ENCODE measurements around the gene KLK3.

Gene KLK3

GRCh38 chr19:50843205-50843604, 11.5 kb upstream of the KLK3 start:
- TF ChIP-seq, protein P1, sequence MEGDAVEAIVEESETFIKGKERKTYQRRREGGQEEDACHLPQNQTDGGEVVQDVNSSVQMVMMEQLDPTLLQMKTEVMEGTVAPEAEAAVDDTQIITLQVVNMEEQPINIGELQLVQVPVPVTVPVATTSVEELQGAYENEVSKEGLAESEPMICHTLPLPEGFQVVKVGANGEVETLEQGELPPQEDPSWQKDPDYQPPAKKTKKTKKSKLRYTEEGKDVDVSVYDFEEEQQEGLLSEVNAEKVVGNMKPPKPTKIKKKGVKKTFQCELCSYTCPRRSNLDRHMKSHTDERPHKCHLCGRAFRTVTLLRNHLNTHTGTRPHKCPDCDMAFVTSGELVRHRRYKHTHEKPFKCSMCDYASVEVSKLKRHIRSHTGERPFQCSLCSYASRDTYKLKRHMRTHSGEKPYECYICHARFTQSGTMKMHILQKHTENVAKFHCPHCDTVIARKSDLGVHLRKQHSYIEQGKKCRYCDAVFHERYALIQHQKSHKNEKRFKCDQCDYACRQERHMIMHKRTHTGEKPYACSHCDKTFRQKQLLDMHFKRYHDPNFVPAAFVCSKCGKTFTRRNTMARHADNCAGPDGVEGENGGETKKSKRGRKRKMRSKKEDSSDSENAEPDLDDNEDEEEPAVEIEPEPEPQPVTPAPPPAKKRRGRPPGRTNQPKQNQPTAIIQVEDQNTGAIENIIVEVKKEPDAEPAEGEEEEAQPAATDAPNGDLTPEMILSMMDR (IDR thresholded peaks at IDR 0.05; ENCODE audit: low read depth, low read length, missing control alignments) = no peak
- no peak overlapping the region for H3K4me3 ChIP-seq (replicated peaks; ENCODE audit: low read depth, low read length)

GRCh38 chr19:50843701-50844221, 11.0 kb upstream of the KLK3 start:
- no peak overlapping the region for H3K4me3 ChIP-seq (replicated peaks; ENCODE audit: low read depth, low read length)
- TF ChIP-seq, protein P1 (IDR thresholded peaks at IDR 0.05; ENCODE audit: low read depth, low read length, missing control alignments) = no peak

More at GRCh38 chr19:50843205-50843604, 11.5 kb upstream of the KLK3 start:
- DNase-seq (ENCODE audit: extremely low read depth, low read depth) = no peak

DNA sequence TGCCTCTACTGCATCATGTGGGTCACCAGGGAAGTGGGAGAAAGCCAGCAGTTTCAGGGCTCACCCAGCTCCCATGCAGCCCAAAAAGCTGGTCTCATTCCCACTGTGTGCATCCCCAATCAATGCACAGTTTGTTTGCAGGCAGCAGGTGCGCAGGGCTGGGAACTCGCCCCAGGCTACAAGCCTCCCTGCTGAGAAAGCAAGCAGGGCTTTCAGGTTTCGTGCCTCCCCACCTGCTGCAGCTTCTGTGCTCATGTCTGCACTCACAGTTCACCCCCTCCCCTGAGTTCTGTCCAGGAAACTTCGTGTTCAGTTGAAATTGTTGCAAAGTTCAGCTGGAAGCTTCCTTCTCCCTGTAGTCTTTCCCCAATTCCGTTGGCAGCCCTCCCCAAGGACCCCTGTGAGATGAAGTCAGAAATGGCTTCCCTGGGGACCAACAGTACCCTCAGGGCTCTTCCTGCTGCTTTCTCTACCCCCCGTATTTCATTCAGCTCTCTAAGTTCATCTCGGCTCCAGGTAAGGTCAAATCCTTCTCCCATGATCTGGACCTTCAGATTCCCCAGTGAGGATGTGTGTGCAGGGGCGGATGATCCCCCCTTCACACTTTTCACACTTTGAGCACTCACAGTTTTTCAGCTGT, 10.3 kb upstream of the KLK3 start:
- H3K4me3 ChIP-seq (replicated peaks; ENCODE audit: low read depth, low read length) = no peak overlapping the region
- DNase-seq (ENCODE audit: extremely low read depth, low read depth) = no peak
- TF ChIP-seq, protein P1 (IDR thresholded peaks at IDR 0.05; ENCODE audit: low read depth, low read length, missing control alignments) = no peak

More at GRCh38 chr19:50843701-50844221, 11.0 kb upstream of the KLK3 start:
- DNase-seq (ENCODE audit: extremely low read depth, low read depth) = no peak

DNA sequence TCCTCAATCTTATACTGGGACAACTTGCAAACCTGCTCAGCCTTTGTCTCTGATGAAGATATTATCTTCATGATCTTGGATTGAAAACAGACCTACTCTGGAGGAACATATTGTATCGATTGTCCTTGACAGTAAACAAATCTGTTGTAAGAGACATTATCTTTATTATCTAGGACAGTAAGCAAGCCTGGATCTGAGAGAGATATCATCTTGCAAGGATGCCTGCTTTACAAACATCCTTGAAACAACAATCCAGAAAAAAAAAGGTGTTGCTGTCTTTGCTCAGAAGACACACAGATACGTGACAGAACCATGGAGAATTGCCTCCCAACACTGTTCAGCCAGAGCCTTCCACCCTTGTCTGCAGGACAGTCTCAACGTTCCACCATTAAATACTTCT, 4.0 kb upstream of the KLK3 start:
- H3K4me3 ChIP-seq (replicated peaks; ENCODE audit: low read depth, low read length) = no peak overlapping the region
- TF ChIP-seq, protein P1 (IDR thresholded peaks at IDR 0.05; ENCODE audit: low read depth, low read length, missing control alignments) = no peak
- no peak for DNase-seq (ENCODE audit: extremely low read depth, low read depth)

GRCh38 chr19:50851620-50852019, 3.1 kb upstream of the KLK3 start:
- no peak overlapping the region for H3K4me3 ChIP-seq (replicated peaks; ENCODE audit: low read depth, low read length)
- no peak for DNase-seq (ENCODE audit: extremely low read depth, low read depth)
- TF ChIP-seq, protein P1 (IDR thresholded peaks at IDR 0.05; ENCODE audit: low read depth, low read length, missing control alignments) = no peak

GRCh38 chr19:50857366-50857765, 2.7 kb downstream of the KLK3 start:
- no peak overlapping the region for H3K4me3 ChIP-seq (replicated peaks; ENCODE audit: low read depth, low read length)
- TF ChIP-seq, protein P1 (IDR thresholded peaks at IDR 0.05; ENCODE audit: low read depth, low read length, missing control alignments) = no peak
- DNase-seq (ENCODE audit: extremely low read depth, low read depth) = no peak
